CD14-positive monocyte (primary cell): ENCODE results near the gene NLN. TPM values are rescaled to one million over a fixed set of nuclear protein-coding genes. Genes with fewer than 3 reads are reported as not detected.

Experiments
- DNase-seq, 3 donors: peaks; one replicate each; pipeline ENCODE4 v3.0.0-alpha.2; 2011 to 2022
- H2AFZ ChIP-seq: 2 replicates; pipeline ENCODE4 v1.6.0; 2012; ENCODE audit warnings: mild to moderate bottlenecking, low read depth, low read length, inconsistent platforms; ENCODE audit not compliant: insufficient read depth, poor library complexity, severe bottlenecking
- H3K27ac ChIP-seq, 2 donors: 1 replicate in 1 of 2; 2 replicates in 1 of 2; pipeline ENCODE4 v1.5.1; 2012 to 2013; ENCODE audit warnings: low read length in 2 of 2, control low read depth in 1 of 2, inconsistent platforms in 1 of 2, low read depth in 1 of 2, mild to moderate bottlenecking in 1 of 2
- H3K27me3 ChIP-seq, 2 donors: one replicate each; pipeline versions ENCODE4 v1.6.0 to v1.6.1; 2011 to 2013; ENCODE audit warnings: low read length in 2 of 2; ENCODE audit not compliant: control insufficient read depth in 2 of 2, insufficient read depth in 2 of 2
- H3K36me3 ChIP-seq, 2 donors: replicated peaks in 1 of 2; 1 replicate in 1 of 2; 2 replicates in 1 of 2; pipeline versions ENCODE4 v1.5.1 to v1.6.1; 2012 to 2013; ENCODE audit warnings: low read length in 2 of 2, control low read depth in 1 of 2, inconsistent platforms in 1 of 2, mild to moderate bottlenecking in 1 of 2; ENCODE audit not compliant: insufficient read depth in 2 of 2, control insufficient read depth in 1 of 2
- H3K4me1 ChIP-seq, 2 donors: 1 replicate in 1 of 2; 2 replicates in 1 of 2; pipeline versions ENCODE4 v1.5.1 to v1.6.1; 2012 to 2013; ENCODE audit warnings: low read length in 2 of 2, control low read depth in 1 of 2, inconsistent platforms in 1 of 2, mild to moderate bottlenecking in 1 of 2, moderate library complexity in 1 of 2; ENCODE audit not compliant: insufficient read depth in 2 of 2, control insufficient read depth in 1 of 2
- H3K4me2 ChIP-seq: replicated peaks from 2 replicates; pipeline ENCODE3; 2012; ENCODE audit warnings: low read length, moderate library complexity, mild to moderate bottlenecking; ENCODE audit not compliant: poor library complexity, severe bottlenecking; ENCODE audit errors: extremely low read depth
- H3K4me3 ChIP-seq, 3 experiments: fragments of 200-600 bp in 1 of 3; sonication (generic) in 1 of 3; replicated peaks in 1 of 3; 1 replicate in 2 of 3; 2 replicates in 1 of 3; pipeline ENCODE4 v1.5.1; 2011 to 2013; ENCODE audit warnings: low read length in 3 of 3, mild to moderate bottlenecking in 3 of 3, control low read depth in 2 of 3, low read depth in 2 of 3, inconsistent platforms in 1 of 3, moderate library complexity in 1 of 3
- H3K79me2 ChIP-seq: 2 replicates; pipeline ENCODE4 v1.6.0; 2012; ENCODE audit warnings: mild to moderate bottlenecking, control low read depth, inconsistent platforms, low read length, moderate library complexity; ENCODE audit not compliant: insufficient read depth
- H3K9ac ChIP-seq: 2 replicates; pipeline ENCODE4 v1.6.0; 2017; ENCODE audit warnings: low read length, mild to moderate bottlenecking; ENCODE audit not compliant: insufficient read depth, poor library complexity, severe bottlenecking
- H3K9me3 ChIP-seq, 2 donors: replicated peaks in 1 of 2; 1 replicate in 1 of 2; 2 replicates in 1 of 2; pipeline versions ENCODE4 v1.5.1 to v1.6.1; 2012 to 2013; ENCODE audit warnings: low read length in 2 of 2, control low read depth in 1 of 2; ENCODE audit not compliant: control insufficient read depth in 1 of 2, insufficient read depth in 1 of 2
- H4K20me1 ChIP-seq: 2 replicates; pipeline ENCODE4 v1.6.0; 2012; ENCODE audit warnings: mild to moderate bottlenecking, low read length, control low read depth, moderate library complexity; ENCODE audit not compliant: insufficient read depth
- H3K27ac Mint-ChIP-seq, 7 donors: one replicate each; pipeline ENCODE4 v1.8.0; 2020; ENCODE audit warnings: mild to moderate bottlenecking in 7 of 7, mixed read lengths in 7 of 7, moderate library complexity in 6 of 7, inconsistent platforms in 2 of 7
- H3K27me3 Mint-ChIP-seq, 3 donors: one replicate each; pipeline ENCODE4 v1.8.0; 2021 to 2022; ENCODE audit warnings: low read depth in 3 of 3, mild to moderate bottlenecking in 3 of 3, mixed read lengths in 3 of 3, moderate library complexity in 3 of 3, inconsistent platforms in 1 of 3
- H3K36me3 Mint-ChIP-seq, 2 donors: one replicate each; pipeline ENCODE4 v1.8.0; 2020; ENCODE audit warnings: mixed read lengths in 2 of 2, inconsistent platforms in 1 of 2, mild to moderate bottlenecking in 1 of 2
- H3K4me1 Mint-ChIP-seq: one replicate; pipeline ENCODE4 v1.8.0; 2020; ENCODE audit warnings: mild to moderate bottlenecking, mixed read lengths
- H3K4me3 Mint-ChIP-seq, 2 donors: one replicate each; pipeline ENCODE4 v1.8.0; 2020; ENCODE audit warnings: mild to moderate bottlenecking in 2 of 2, mixed read lengths in 2 of 2, moderate library complexity in 1 of 2
- H3K9me3 Mint-ChIP-seq, 7 donors: one replicate each; pipeline ENCODE4 v1.8.0; 2020 to 2022; ENCODE audit warnings: mixed read lengths in 7 of 7, mild to moderate bottlenecking in 6 of 7, moderate library complexity in 6 of 7, inconsistent platforms in 2 of 7
- CTCF ChIP-seq: fragments of 200-600 bp; IDR thresholded peaks from one replicate; pipeline ENCODE4 v1.8.0; 2022; ENCODE audit warnings: antibody characterized with exemption, mild to moderate bottlenecking
- WGBS: methylation state at CpG from one replicate; pipeline ENCODE4 v1.1.5; 2013; ENCODE audit warnings: missing lambda C conversion rate; ENCODE audit not compliant: insufficient coverage; 5-methylcytosine and 5-hydroxymethylcytosine counted together
- intact Hi-C, 2 donors: fragments of 100-400 bp; cut with micrococcal nuclease; formaldehyde crosslinking; loops; one replicate each; pipeline versions ENCODE4 v1.15.0 to v1.15.1; 2023
- polyA plus RNA-seq, 3 donors: library from polyadenylated mRNA; depleted of rRNA in 1 of 3; unstranded in 2 of 3; stranded (reverse) in 1 of 3; fragments of 300-500 nt in 2 of 3; fragments of >200 nt in 1 of 3; fragmentation: Illumina TruSeq in 2 of 3; gene quantifications; 1 replicate in 2 of 3; 2 replicates in 1 of 3; pipeline ENCODE4 v1.2.3, GENCODE V29; 2012 to 2021

NLN gene
- polyA plus RNA-seq, 3 donors, result 8.7 to 39.2 (median 17.7) TPM

DNA sequence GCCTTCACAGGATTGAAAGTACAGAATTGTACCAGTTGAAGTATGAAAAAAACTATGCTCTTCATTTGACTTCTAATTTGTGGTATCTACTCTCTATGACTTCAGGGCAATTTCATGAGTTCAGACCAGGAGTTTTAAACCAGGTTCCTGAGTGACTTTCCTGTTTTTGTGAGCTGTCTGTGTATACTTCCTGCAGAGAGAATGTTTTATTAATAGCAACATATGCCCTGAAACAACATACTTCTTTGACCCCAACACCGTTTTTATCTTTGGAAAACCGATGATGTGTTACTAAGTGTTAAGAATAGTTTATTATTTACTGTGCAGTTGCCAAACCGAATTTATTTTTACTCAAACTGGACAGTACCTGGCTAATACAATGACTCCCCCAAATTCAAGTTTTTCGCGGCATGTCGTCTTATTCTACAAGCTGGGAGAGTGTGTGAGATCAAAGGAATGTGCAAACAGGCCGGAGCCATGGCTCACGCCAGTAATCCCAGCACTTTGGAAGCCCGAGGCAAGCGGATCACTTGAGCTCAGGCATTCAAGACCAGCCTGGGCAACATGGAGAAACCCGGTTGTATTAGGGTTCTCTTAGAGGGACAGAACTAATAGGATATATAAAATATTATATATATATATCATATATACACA, 145.7 kb downstream of the NLN start:
- Histone ChIP-seq H2AFZ (peak overlapping the region; percentile 36), H3K9ac (no peak overlapping the region), H4K20me1 (no peaks in the 10 kb centered on the region), H3K27ac (no peak overlapping the region), H3K4me3 (no peak overlapping the region), H3K4me2 (no peak overlapping the region), H3K9me3 (no peaks in the 10 kb centered on the region), H3K79me2 (no peaks in the 10 kb centered on the region), H3K36me3 (no peaks in the 10 kb centered on the region), H3K27me3 (no peaks in the 10 kb centered on the region), H3K4me1 (peaks cover 0 to 7% of the 10 kb centered on the region in 2 donors)
- no peak for TF ChIP-seq CTCF
- H3K36me3 Mint-ChIP-seq, result peaks cover 0 to 5% of the 10 kb centered on the region in 2 donors
- no peak overlapping the region for H3K4me3 Mint-ChIP-seq
- peaks cover 15% of the 10 kb centered on the region for H3K4me1 Mint-ChIP-seq
- no peak overlapping the region for H3K27ac Mint-ChIP-seq
- WGBS, result no CpG with 5 or more reads among the region's 11 CpGs
- peaks cover 0 to 4% (median 1%) of the 10 kb centered on the region in 3 donors for H3K27me3 Mint-ChIP-seq
- DNase-seq, result no peak
- H3K9me3 Mint-ChIP-seq, result peaks cover 0 to 6% (median 3%) of the 10 kb centered on the region in 7 donors
- intact Hi-C loops, result no loop called here

GRCh38 chr5:65868509-65868908, 146.5 kb downstream of the NLN start:
- H3K4me3 Mint-ChIP-seq, result no peak overlapping the region
- Histone ChIP-seq H3K27me3 (no peaks in the 10 kb centered on the region), H3K27ac (no peak overlapping the region), H4K20me1 (no peaks in the 10 kb centered on the region), H2AFZ (no peak overlapping the region), H3K79me2 (no peaks in the 10 kb centered on the region), H3K9me3 (no peaks in the 10 kb centered on the region), H3K4me2 (no peak overlapping the region), H3K9ac (no peak overlapping the region), H3K4me3 (no peak overlapping the region), H3K4me1 (peaks cover 0 to 7% of the 10 kb centered on the region in 2 donors), H3K36me3 (no peaks in the 10 kb centered on the region)
- intact Hi-C loops, result no loop called here
- H3K27me3 Mint-ChIP-seq, result peaks cover 0 to 4% (median 1%) of the 10 kb centered on the region in 3 donors
- no peak overlapping the region for H3K27ac Mint-ChIP-seq
- peaks cover 0 to 5% of the 10 kb centered on the region in 2 donors for H3K36me3 Mint-ChIP-seq
- DNase-seq, result no peak
- TF ChIP-seq CTCF, result no peak
- peaks cover 15% of the 10 kb centered on the region for H3K4me1 Mint-ChIP-seq
- WGBS, result 86% methylated on average over 1 of the region's 3 CpGs
- H3K9me3 Mint-ChIP-seq, result peaks cover 0 to 6% (median 3%) of the 10 kb centered on the region in 7 donors
